ENCODE results near the gene CLCA2.

Gene CLCA2

DNA sequence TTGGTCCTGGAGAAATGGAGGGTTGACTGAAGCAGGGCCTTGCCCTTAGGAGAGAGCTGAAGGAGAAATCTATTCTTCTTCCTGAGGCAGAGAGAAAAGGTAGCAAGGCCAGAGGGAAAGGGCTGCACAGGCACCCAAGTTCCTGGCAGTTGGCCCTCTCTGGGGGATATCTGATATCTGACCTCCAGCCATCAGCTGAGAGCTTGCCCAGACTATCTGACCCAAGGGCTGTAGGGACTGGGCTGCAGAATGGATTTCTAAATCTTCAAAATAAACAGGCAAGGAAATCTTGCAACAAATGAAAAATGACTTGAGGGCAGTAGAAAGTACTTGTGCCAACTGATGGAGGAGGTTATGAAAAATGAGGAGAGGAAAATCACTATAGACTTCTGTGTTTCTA, 498 bp upstream of the CLCA2 start:
- peak overlapping the region; percentile 86 for H3K27ac ChIP-seq
- ChIA-PET CTCF (interaction anchor here (0.6 kb wide), 1 partner anchor 17 kb away, joined by 3 read pairs; no protein-coding TSS in a partner anchor), POLR2A (ENCODE audit: low non-redundant PET) (no interaction called here)
- no peak for DNase-seq (ENCODE audit: low spot score)
- TF ChIP-seq, protein P1, sequence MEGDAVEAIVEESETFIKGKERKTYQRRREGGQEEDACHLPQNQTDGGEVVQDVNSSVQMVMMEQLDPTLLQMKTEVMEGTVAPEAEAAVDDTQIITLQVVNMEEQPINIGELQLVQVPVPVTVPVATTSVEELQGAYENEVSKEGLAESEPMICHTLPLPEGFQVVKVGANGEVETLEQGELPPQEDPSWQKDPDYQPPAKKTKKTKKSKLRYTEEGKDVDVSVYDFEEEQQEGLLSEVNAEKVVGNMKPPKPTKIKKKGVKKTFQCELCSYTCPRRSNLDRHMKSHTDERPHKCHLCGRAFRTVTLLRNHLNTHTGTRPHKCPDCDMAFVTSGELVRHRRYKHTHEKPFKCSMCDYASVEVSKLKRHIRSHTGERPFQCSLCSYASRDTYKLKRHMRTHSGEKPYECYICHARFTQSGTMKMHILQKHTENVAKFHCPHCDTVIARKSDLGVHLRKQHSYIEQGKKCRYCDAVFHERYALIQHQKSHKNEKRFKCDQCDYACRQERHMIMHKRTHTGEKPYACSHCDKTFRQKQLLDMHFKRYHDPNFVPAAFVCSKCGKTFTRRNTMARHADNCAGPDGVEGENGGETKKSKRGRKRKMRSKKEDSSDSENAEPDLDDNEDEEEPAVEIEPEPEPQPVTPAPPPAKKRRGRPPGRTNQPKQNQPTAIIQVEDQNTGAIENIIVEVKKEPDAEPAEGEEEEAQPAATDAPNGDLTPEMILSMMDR (conservative IDR thresholded peaks at IDR 0.05; ENCODE audit: low read depth), result no peak

DNA sequence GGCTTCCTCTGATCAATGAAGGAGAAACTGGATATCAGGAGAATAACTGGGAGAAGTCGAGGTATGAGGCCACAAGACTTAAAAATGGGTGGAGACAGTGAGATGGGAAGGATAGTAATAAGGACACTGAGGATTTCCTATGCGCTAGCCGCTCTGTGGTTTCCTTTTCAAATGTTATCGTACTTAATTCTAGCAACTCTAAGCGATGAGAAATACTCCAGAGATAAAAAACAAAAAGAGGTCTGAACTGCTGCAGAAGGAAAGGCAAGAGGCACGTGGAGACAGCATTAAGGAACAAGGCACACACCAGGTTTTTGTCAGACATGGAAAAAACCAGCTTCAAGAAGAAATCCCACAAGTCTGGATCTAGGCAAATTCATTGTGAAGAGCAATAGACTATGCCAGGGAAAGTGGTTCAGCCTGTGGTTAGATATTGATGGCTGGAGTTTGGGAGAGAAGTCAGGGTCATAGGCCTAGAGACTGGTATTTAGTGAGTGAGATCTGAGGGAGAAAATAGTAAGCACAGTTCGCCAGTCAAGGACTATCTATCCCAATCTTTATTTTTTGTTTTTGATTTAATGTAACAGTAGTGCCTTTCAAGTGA, 5.3 kb downstream of the CLCA2 start:
- no peak overlapping the region for H3K27ac ChIP-seq
- CTCF ChIA-PET, result no interaction called here
- POLR2A ChIA-PET (ENCODE audit: low non-redundant PET), result no interaction called here
- TF ChIP-seq, protein P1 (conservative IDR thresholded peaks at IDR 0.05; ENCODE audit: low read depth), result no peak
- DNase-seq (ENCODE audit: low spot score), result no peak

DNA sequence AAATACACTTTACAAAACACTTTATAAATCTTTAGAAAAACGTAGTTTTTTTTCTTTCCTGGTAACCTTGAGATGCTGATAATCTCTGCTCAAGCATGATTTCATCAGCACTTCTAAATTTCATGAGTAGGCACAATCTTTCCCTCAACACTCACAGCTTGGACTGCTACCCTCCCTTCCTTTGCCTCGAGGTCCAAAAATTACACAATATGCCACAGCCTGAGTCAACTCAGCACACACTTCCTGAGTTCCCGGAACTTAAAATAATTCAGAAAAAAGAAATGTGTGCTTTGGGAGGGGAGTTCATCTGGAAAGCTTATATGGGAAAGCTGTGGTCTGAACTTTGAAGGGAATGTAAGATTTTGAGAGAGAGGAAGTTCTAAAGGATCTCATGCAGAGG, 5.9 kb downstream of the CLCA2 start:
- peak; percentile 82 for DNase-seq (ENCODE audit: low spot score)
- no peak overlapping the region for H3K27ac ChIP-seq
- POLR2A ChIA-PET (ENCODE audit: low non-redundant PET), result no interaction called here
- TF ChIP-seq, protein P1 (conservative IDR thresholded peaks at IDR 0.05; ENCODE audit: low read depth), result no peak
- CTCF ChIA-PET, result interaction anchor here (0.5 to 0.7 kb wide), 2 partner anchors 25 to 107 kb away, joined by 3 to 6 read pairs; no protein-coding TSS in a partner anchor

DNA sequence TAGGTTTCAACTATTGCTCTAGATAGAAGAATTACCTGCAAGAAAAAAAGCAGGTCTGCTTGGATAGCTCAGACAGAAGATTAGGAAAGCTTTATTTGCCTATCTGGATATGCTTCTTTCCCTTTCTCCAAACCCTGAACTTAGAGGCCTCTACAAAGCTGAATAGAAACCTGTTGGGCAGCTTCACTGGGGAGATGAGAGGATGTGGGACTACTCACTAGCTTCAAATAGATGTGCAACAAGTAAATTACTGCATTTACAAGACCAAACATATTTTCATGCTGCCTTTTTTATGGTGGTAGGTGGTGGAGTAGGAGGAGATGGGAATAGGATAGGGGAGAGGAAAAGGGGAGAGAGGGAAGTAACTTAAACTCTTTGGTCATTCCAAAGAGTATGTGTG, 6.4 kb downstream of the CLCA2 start:
- no peak overlapping the region for H3K27ac ChIP-seq
- POLR2A ChIA-PET (ENCODE audit: low non-redundant PET), result no interaction called here
- no peak for DNase-seq (ENCODE audit: low spot score)
- TF ChIP-seq, protein P1 (conservative IDR thresholded peaks at IDR 0.05; ENCODE audit: low read depth), result no peak
- CTCF ChIA-PET, result interaction anchor here (0.5 to 0.7 kb wide), 2 partner anchors 25 to 106 kb away, joined by 3 to 6 read pairs; no protein-coding TSS in a partner anchor

DNA sequence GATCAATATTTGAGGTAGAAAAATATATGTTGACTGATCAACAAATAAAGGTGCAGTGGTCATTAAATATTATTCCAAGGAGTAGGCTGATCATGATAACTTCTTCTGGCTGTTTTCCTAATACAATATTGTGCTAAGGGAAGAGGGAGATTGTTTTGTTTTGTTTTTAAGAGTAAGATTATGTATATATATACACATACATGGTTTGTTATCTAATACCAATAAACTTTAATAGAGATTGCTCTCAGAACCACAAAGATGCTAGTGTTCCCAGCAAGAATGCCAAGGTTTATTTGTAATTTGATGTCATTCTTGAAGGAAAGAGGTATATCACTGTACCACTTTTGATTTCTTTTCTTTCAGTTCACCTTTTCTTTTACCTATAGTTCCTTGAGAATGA, 10.1 kb downstream of the CLCA2 start:
- no peak overlapping the region for H3K27ac ChIP-seq
- TF ChIP-seq, protein P1 (conservative IDR thresholded peaks at IDR 0.05; ENCODE audit: low read depth), result no peak

DNA sequence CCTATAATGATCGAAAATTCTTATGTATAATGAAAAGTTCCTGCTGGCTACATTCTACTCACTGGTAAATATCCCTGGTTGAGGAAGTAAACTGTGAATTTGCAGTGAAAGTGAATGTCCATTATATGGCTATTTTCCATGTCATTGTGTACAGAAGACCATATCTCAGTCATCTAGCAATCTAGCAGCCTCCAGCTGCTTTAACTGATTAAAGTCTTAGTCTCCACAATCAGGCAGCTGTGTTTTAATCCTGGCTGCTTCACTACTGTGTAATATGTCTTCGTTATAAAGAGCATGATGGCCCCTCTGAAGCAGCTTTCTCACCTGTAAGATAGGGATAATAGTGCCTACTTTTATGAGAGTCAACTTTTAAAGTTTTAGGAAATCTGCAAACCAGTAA, 11.4 kb downstream of the CLCA2 start:
- DNase-seq (ENCODE audit: low spot score), result no peak
- TF ChIP-seq, protein P1 (conservative IDR thresholded peaks at IDR 0.05; ENCODE audit: low read depth), result no peak
- ChIA-PET CTCF (interaction anchor here (0.6 kb wide), 1 partner anchor 51 kb away, joined by 3 read pairs; no protein-coding TSS in a partner anchor), POLR2A (ENCODE audit: low non-redundant PET) (no interaction called here)
- no peak overlapping the region for H3K27ac ChIP-seq

More for the DNA sequence above, 10.1 kb downstream of the CLCA2 start:
- CTCF ChIA-PET, result no interaction called here
- DNase-seq (ENCODE audit: low spot score), result no peak
- POLR2A ChIA-PET (ENCODE audit: low non-redundant PET), result no interaction called here

Data from RWPE1 (cell line).